Heart right ventricle (tissue), 16 donors: ENCODE results near the gene TMEM245. TPM values are rescaled to one million over a fixed set of nuclear protein-coding genes. Genes with fewer than 3 reads are reported as not detected.

Experiments used
- ATAC-seq, 8 donors: fragments of 200-7000 bp; cut with Tn5 transposase; one replicate each; pipeline ENCODE4 v1.9.1; 2020; ENCODE audit warnings: mild to moderate bottlenecking in 8 of 8, moderate library complexity in 8 of 8, moderate number of reproducible peaks in 1 of 8
- DNase-seq, 2 donors: peaks; one replicate each; pipeline ENCODE4 v3.0.0-alpha.2; 2020
- H3K27ac ChIP-seq, 10 donors: fragments of 200-600 bp; sonication (generic) in 2 of 10; one replicate each; pipeline versions ENCODE4 v1.5.0 to v1.8.0; 2020 to 2022; ENCODE audit warnings: mild to moderate bottlenecking in 3 of 10
- H3K27me3 ChIP-seq, 7 donors: fragments of 200-600 bp; one replicate each; pipeline ENCODE4 v1.8.0; 2021 to 2022; ENCODE audit warnings: mild to moderate bottlenecking in 2 of 7
- H3K36me3 ChIP-seq, 9 donors: fragments of 200-600 bp; sonication (generic) in 1 of 9; one replicate each; pipeline versions ENCODE4 v1.5.0 to v1.8.0; 2020 to 2022; ENCODE audit warnings: mild to moderate bottlenecking in 2 of 9
- H3K4me1 ChIP-seq, 9 donors: fragments of 200-600 bp; sonication (generic) in 1 of 9; one replicate each; pipeline versions ENCODE4 v1.5.0 to v1.8.0; 2020 to 2022; ENCODE audit warnings: mild to moderate bottlenecking in 4 of 9
- H3K4me3 ChIP-seq, 10 donors: fragments of 200-600 bp; sonication (generic) in 2 of 10; one replicate each; pipeline versions ENCODE4 v1.5.0 to v1.8.0; 2020 to 2022; ENCODE audit warnings: mild to moderate bottlenecking in 7 of 10, moderate library complexity in 2 of 10
- H3K9me3 ChIP-seq, 11 donors: fragments of 200-600 bp in 10 of 11; sonication (generic) in 2 of 11; one replicate each; pipeline versions ENCODE4 v1.5.0 to v1.8.0; 2013 to 2022; ENCODE audit warnings: mild to moderate bottlenecking in 2 of 11, control low read depth in 1 of 11, moderate library complexity in 1 of 11
- WGBS, 2 donors: extraction: QIAGEN DNeasy Blood & Tissue Kit; methylation state at CpG; one replicate each; pipeline ENCODE4 v1.1.7; 2013; ENCODE audit warnings: inconsistent platforms in 1 of 2; 5-methylcytosine and 5-hydroxymethylcytosine counted together
- intact Hi-C, 10 donors: fragments of 100-400 bp; cut with DNase I; formaldehyde crosslinking; loops; one replicate each; pipeline versions ENCODE4 v1.11.1 to v1.14.2; 2022
- polyA plus RNA-seq, 2 donors: library from polyadenylated mRNA; stranded (reverse); fragments of 200-250 nt; gene quantifications; one replicate each; pipeline ENCODE4 v1.2.3, GENCODE V29; 2013
- total RNA-seq, 10 donors: library from RNA; stranded (reverse); fragmentation: NEBNext Ultra II Directional in 3 of 10; extraction: Animal tissue kit (Norgen Biotek cat#: 25700) in 3 of 10; gene quantifications; one replicate each; pipeline versions ENCODE4 v1.2.1 to v1.2.4, GENCODE V29; 2021 to 2023
- TF ChIP-seq, protein P1 (sequence below), 9 donors: fragments of 200-600 bp; sonication (generic) in 2 of 9; IDR thresholded peaks; one replicate each; pipeline versions ENCODE4 v1.5.0 to v1.8.0; 2021 to 2022; ENCODE audit warnings: antibody characterized with exemption in 9 of 9, mild to moderate bottlenecking in 5 of 9, moderate library complexity in 1 of 9
- donor health status: Arrhythmogenic right ventricular cardiomyopathy.
- donor health status: ischemic (EF 13 %, LVEDD 7.1; RV severe dilation, severe dysfunction).
- donor health status: healthy with polysubstance abuse.
- donor health status: DM: no; HTN: yes; CAD: no.
- donor health status: DM: no; HTN: no; CAD: no.
- donor health status: ischemic (EF 25% LVEDD 6.9; RV normal size, moderate dysfunction).
- donor health status: ischemic (EF 25% LVEDD 5.7; RV mildly dilated, moderate dysfunction).
- donor health status: healthy.
- donor health status: DM: yes; HTN: yes; CAD: no.
- donor health status: Ischemic cardiomyopathy.
- donor health status: ischemic (EF 35%, LVEDD 5.7; RV mildly dilated, moderate dysfunction).
- donor health status: nonischemic (EF 11% LVEDD 7.7; RV severe dilation, severe dysfunction).
- donor health status: DM: yes; HTN: yes; CAD: no.
- donor health status: PGD.
- donor health status: ischemic (EF 29% LVEDD 5.4; RV normal size, mild dysfunction).
- donor health status: nonischemic (EF 23%, LVEDD 6.1; RV moderate dilation, normal function).

TMEM245 gene
- total and polyA plus RNA-seq, 12 donors = 17.0 to 152 (median 96.2) TPM

DNA sequence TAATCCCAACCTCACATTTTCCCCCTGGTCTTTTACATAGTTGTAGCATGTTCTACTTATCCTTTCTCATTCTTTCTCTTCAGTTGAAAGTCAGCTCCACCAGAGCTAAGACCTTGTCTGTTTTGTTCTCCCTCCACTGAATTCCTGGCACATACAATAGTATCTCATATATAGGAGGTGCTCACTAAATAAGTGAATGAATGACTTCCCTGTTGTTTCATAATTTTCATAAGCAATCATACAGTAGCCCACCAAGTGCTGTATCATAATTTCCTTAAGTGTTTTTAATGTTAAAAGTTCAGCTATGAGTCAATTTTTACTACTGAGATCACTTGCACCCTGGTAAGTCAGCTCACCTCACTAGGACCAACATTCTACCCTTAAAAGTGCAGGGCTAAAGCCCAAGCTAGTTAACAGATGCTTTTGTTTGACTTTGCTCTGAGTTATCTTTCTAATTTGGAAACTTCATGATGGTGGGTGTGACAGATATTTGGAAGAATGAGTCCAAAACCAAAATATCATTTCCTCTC, 27.6 kb downstream of the TMEM245 start:
- Histone ChIP-seq H3K4me3 (no peak overlapping the region), H3K36me3 (peaks cover 0 to 78% (median 28%) of the 10 kb centered on the region in 9 donors), H3K27ac (peak overlapping the region in 3 of 10 donors; percentile 8 to 91 (median 47)), H3K4me1 (peaks cover 0 to 54% (median 31%) of the 10 kb centered on the region in 9 donors), H3K9me3 (no peaks in the 10 kb centered on the region), H3K27me3 (no peaks in the 10 kb centered on the region)
- intact Hi-C loops = loop anchor here in 1 of 10 donors (2.0 kb wide), 1 partner anchor 37 kb away; no protein-coding TSS in a partner anchor
- ATAC-seq (no peak), DNase-seq (no peak)
- TF ChIP-seq, protein P1, sequence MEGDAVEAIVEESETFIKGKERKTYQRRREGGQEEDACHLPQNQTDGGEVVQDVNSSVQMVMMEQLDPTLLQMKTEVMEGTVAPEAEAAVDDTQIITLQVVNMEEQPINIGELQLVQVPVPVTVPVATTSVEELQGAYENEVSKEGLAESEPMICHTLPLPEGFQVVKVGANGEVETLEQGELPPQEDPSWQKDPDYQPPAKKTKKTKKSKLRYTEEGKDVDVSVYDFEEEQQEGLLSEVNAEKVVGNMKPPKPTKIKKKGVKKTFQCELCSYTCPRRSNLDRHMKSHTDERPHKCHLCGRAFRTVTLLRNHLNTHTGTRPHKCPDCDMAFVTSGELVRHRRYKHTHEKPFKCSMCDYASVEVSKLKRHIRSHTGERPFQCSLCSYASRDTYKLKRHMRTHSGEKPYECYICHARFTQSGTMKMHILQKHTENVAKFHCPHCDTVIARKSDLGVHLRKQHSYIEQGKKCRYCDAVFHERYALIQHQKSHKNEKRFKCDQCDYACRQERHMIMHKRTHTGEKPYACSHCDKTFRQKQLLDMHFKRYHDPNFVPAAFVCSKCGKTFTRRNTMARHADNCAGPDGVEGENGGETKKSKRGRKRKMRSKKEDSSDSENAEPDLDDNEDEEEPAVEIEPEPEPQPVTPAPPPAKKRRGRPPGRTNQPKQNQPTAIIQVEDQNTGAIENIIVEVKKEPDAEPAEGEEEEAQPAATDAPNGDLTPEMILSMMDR (IDR thresholded peaks at IDR 0.05) = no peak

DNA sequence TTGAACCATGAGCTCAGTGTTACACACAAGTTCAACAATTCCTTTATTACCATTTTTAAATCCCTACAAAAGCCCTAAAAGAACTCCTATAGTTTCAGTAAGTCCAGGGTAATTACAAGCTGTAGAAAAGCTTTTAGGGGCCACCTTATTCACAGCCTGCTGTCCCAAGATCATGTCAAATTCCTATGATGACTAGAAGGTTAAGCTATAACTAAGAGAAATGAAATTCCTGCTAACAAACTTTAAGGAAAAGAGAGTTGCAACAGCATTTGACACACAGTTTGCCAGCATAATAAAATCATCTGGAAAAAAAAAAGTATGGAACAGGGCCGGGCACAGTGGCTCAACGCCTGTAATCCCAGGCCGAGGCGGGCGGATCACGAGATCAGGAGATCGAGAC, 31.5 kb downstream of the TMEM245 start:
- intact Hi-C loops = no loop called here
- Histone ChIP-seq H3K4me1 (peaks cover 0 to 15% (median 11%) of the 10 kb centered on the region in 9 donors), H3K9me3 (no peaks in the 10 kb centered on the region), H3K27me3 (no peaks in the 10 kb centered on the region), H3K4me3 (no peak overlapping the region), H3K27ac (no peak overlapping the region), H3K36me3 (peaks cover 0 to 100% (median 42%) of the 10 kb centered on the region in 9 donors)
- no peak for ATAC-seq
- TF ChIP-seq, protein P1 (IDR thresholded peaks at IDR 0.05) = no peak
- DNase-seq = no peak
- WGBS, 2 donors = 99 to 100% methylated on average over 7 of the region's 7 CpGs

DNA sequence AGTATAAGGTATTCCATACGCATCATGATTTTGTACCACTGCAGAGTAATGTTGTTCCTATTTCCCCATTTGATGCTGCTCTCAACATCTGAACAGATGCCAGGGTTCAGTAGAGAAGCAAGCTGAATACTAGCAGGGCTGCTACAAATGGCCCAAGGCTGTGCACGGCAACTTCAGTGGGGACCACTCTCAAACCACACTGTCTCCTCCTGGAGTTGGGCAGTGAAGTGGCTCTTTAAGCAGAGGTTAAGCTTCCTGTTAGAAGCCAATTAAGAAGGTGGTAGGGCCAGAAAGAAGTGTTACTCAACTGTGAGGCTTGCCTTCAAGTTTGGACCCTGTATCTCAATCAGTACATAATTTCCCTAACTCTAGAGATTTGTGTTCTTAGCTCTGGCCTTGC, 32.0 kb downstream of the TMEM245 start:
- peak in 1 of 8 donors; percentile 42 for ATAC-seq
- Histone ChIP-seq H3K9me3 (no peaks in the 10 kb centered on the region), H3K27ac (peak overlapping the region in 1 of 10 donors; percentile 9), H3K4me1 (peaks cover 0 to 13% (median 9%) of the 10 kb centered on the region in 9 donors), H3K27me3 (no peaks in the 10 kb centered on the region), H3K36me3 (peaks cover 0 to 100% (median 40%) of the 10 kb centered on the region in 9 donors), H3K4me3 (no peak overlapping the region)
- 94 to 97% methylated on average over 2 of the region's 2 CpGs for WGBS, 2 donors
- TF ChIP-seq, protein P1 (IDR thresholded peaks at IDR 0.05) = no peak
- intact Hi-C loops = no loop called here
- no peak for DNase-seq

DNA sequence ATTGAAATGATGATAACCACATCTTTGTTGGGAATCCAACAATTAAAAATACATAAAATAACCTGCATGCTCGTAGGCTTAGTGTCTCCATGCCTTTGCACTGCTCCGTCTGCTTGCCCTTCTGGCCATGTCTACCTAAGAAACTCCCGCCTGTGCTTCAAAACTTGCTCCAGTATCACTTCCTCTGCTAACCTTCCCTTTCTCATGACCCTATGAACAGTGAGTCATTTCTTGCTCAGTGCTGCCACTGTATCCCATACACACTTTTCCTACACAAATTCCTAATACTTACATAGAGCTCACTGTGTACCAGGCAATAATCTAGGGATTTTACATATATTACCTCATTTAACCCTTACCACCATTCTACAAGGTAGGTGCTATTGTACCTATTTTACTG, 33.5 kb downstream of the TMEM245 start:
- Histone ChIP-seq H3K27ac (no peak overlapping the region), H3K36me3 (peaks cover 0 to 100% (median 35%) of the 10 kb centered on the region in 9 donors), H3K4me1 (peaks cover 0 to 10% (median 0%) of the 10 kb centered on the region in 9 donors), H3K9me3 (no peaks in the 10 kb centered on the region), H3K4me3 (no peak overlapping the region), H3K27me3 (no peaks in the 10 kb centered on the region)
- 95 to 97% methylated on average over 3 of the region's 3 CpGs for WGBS, 2 donors
- ATAC-seq (peak in 1 of 8 donors; percentile 29), DNase-seq (no peak)
- intact Hi-C loops = no loop called here
- TF ChIP-seq, protein P1 (IDR thresholded peaks at IDR 0.05) = no peak
